ENCODE results near the gene GJB6.
A peak's percentile ranks its signal among the peaks of the same experiment; 100 is the strongest.

Gene GJB6

DNA sequence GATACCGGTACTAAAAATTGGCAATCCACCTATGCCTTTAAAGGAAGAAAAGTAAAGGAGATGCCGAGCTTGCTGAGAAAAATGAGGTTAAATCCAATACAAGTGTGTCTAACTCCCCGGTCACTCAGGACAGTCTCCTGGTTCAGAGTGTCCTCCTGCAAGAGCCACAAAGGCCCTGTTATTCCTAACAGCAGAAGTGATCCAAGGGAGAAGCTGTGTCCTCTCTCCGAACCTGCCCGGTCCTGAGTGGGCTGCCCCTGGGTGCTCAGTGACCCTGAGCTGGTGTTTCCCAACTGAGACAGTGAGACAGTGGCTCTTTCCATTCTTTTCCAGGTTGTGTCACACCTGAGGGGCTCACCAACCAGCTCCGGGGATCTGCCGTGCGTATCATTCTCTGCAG is 4.8 kb downstream of the GJB6 start:
- DNase-seq (ENCODE audit: low spot score), result no peak

DNA sequence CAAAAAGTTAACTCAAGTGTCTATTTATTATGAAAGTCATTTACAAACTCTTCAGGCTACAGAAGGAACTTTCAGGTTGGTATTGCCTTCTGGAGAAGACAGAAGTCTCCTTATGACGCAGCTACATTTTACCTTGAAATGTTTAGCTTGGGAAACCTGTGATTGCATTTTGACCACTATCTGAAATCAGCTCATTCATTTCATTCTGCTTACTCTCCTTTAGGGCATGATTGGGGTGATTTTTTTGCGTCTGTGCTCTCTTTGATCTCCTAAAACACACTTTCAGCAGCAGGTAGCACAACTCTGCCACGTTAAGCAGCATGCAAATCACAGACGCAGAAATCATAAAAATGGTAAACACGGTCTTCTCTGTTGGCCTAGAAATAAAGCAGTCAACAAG is 9.6 kb downstream of the GJB6 start:
- DNase-seq (ENCODE audit: low spot score), result no peak

DNA sequence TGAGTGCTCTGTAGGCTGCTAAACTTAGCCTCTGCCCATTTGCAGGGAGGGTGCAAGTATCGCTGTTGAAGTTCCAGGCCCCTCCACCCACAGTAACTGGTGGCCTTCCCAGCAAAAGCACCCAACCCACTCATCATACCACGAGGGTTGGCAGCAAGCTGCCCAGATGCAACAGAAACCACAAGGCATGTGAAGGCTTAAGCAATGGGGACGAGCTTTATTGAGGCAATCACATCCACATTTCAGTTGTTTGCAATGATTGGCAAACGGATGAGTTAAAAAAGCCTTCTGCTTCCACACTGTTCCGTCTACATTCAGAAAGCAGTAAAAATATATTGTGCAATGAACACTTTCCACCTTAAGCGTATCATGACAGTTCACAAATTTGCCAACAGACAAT is 10.3 kb downstream of the GJB6 start:
- DNase-seq (ENCODE audit: low spot score), result no peak

DNA sequence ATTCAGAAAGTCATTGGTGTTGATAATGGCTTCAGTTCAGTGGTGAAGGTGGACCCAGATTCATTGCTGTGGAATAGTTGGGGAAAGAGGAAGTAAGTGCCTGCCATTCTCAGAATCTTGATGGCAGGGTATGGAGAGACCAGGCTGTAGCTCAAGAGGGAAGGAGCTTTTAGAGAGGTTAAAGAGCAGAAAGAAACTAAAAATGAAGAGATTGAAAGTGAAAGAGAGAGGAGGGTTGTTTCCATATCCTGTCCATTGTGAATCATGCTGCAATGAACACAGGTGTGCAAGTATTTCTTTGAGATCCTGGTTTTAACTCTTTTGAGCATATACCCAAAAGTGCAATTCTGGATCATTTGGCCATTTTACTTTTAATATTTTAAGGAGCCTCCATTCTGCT is 12.5 kb downstream of the GJB6 start:
- DNase-seq (ENCODE audit: low spot score), result no peak

DNA sequence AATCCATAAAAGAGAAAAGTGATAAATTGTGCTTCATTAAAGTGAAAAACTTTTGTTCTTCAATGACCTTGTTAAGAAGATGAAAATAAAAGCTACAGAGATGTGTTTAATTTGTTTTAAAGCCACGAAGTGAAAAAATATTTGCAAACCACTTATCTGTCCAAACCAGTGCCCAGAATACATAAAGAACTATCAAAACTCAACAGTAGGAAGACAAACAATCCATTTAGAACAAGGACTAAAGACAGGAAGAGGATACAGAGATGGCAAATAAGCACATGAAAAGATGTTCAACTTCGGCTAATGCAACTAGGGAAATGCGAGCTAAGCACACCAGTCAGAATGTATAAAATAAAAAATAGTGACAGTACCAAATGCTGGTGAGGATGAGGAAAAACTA is 15.0 kb downstream of the GJB6 start:
- no peak for DNase-seq (ENCODE audit: low spot score)

DNA sequence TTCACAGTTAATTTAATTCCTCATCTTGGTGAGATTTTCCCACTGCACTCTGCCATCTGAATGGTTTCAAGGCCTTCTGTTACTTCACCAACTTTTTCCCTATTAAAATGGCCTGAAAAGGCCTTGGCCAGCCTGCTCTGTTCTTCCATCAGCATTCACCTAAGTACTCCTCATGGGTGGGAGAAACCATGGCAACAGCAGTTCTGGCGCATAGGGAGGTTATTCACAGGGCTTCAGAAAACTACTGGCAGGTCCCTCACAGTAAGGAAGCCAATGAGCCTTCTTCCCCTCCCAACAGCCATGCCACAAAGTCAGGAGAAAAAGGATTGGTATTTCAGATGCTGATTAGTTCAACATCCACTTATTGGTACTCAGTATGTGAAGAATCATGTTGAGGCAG is 22.2 kb downstream of the GJB6 start:
- DNase-seq (ENCODE audit: low spot score), result no peak

DNA sequence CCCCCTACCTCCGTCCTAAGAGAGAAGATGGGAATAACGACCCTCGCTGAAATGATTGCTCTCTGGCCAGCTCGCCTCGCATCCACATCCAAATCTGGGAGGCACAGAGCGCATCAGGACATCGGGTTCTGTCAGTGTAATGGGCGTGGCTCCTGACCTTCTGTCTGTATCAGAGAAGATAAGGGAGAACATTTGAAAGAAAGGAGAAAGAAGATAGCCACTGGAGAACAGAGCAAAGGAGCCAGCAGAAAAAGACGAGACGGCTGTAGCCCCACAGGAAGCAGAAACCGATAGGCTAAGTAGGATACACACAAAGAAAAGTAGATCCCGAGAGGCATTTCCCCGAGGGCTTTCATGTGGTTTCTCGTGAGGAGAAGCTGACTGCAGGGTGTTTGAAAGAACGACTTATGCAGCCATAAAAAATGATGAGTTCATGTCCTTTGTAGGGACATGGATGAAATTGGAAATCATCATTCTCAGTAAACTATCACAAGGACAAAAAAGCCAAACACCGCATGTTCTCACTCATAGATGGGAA is 25.4 kb downstream of the GJB6 start:
- DNase-seq (ENCODE audit: low spot score), result no peak

DNA sequence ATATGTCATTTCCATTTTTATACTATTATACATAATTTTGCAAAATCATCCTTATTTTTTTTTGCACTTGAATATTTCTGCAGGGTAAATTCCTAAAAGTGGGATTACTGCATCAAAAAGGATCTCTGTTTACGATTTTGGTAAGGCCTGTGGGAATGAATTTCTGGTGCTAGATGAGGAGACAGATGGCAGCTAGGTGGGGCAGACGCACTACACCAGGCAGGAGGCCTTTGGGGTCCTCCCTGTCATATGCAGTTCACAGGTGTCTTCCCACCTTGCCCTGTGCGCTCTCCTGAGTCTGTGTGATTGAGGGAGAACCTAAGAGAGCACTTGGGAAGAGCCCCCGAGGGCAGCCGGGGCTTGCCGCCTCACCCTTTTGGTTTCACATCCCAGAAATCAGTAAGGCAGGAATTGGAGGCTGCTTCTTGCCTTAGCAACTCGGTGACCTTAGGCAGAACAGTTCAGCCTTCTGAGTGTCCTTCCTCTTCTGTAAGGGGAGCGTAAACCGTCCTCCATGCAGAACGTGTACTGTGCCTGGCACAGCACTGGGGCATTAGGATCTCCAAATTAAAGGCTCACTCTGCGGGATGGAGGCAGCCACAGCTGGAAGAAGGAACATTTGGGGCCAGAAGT is 25.9 kb downstream of the GJB6 start:
- no peak for DNase-seq (ENCODE audit: low spot score)

DNA sequence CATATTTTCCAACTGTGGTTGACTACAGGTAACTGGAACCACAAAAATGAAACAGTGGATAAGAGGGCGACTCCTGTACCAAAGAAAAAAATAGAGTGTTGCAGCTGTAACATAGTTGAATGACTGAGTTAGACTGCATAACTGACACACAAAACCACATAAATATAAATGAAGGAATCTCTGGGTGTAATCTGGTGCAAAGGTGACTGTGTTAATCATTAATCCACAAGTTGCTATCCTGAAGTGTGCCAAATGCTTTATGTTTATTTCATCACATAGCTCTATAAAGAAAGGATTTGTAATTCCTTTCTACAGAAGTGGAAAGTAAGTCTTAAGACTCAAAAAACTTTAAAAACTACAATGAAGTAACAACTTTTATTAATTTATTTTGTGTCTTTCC is 33.3 kb downstream of the GJB6 start:
- DNase-seq (ENCODE audit: low spot score), result no peak

DNA sequence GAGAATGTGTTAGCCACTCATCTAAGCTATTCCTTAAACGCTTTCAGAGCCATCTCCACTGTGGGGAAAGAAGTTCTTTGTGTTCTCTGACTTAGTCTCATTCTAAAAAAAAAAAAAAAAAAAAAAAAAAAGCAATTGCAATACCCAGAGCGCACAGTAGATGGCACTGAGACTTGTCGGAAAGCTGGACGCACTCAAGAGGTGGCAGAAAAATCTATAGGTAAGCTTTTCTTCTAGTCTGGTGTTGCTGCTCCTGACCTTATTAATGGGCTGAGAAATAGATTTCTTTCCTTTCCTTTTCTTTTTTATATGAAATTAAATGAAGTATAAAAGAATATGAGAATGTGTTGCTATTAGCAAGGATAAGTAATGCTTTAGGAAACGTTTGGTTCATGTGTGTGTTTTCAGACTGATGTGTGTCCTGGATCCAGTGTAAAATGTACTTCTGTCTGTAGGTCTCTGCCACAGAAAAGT is 34.7 kb downstream of the GJB6 start:
- peak; percentile 66 for DNase-seq (ENCODE audit: low spot score)

DNA sequence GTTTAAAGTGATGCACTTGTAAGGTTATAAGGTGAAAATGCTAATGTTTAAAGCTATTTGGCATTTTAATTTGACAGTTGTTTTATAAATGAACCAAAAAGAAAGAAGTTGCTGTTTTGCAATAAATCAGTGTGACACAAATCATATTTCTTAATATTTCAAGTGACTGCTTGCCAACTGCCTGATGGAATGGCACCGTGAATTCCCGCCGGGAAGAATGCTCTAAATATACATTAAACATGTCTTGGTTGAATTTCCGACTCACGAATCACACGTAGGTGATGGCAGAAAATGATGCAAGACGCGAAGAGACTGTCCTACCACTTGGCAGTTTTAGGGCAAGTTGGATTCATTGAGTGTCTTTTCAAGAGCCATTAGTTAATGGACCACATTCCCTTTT is 36.3 kb downstream of the GJB6 start:
- no peak for DNase-seq (ENCODE audit: low spot score)

DNA sequence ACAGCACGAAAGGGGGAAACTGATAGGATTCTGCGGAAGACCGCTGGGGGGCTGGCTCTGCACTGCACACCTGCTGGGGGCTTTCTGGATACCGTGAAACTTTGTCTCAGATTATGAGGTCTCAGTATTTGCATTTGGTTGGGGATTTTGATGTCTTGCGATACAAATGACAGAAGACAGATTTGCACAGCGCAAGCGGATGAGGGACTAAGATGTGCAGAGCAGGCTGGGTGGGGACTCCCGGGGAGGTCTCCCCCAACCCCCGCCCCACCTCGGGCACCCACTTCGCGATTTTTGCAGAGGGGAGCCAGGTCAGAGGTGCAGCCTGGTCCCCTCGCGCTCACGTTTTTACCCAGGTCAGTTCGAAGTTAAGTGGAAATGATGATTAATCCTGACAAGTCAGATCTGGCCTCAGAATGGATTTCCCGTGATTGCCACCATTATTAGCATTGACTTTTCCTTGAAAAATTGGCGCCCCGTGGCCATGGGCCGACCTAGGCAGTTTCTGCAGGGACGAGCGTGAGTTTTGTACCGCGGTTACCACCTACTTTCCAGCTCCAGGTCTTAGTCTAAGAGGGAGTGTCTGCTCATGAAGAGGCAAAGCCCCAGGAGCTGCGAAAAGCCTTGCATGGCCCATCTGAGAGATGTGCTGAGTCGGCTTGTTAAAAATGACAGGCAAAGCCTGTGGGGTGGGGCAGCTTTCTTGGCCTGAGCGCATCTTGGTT is 38.0 kb downstream of the GJB6 start:
- DNase-seq (ENCODE audit: low spot score), result no peak

DNA sequence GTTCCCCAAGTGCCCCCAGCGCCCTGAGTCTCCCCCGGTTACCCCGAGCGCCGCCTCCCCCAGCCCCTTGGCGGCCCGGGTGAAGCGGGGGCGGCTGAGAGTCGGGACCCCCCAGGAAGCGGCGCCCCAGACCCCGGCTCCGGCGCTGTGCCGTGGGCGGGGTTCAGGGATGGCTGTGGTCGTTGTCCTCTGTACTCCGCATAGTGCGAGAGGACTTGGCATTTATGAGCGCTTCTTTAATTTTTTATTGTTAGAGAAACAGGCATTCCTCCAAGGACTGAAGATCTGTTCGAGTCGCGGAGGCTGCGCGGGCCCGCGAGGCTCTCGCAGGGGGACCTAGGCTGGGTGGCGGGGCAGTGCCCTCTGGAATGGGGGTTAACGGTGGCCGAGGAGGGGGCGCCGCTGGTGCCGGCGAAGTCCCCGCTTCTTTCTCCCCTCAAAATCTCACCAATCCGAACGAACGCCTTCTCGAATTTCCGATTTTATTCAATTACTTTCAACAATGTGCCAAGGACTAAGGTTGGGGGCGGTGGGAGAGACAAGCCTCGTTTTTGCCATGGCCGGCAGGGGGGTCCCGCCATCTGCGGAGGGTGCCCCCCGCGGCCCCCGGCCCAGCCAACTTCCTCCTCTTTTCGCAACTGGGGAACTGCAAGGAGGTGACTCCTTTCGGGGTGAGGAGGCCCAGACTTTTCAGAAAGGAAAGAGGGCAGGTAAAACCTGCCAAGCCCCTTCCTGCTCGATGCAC is 38.8 kb downstream of the GJB6 start:
- DNase-seq (ENCODE audit: low spot score), result no peak

DNA sequence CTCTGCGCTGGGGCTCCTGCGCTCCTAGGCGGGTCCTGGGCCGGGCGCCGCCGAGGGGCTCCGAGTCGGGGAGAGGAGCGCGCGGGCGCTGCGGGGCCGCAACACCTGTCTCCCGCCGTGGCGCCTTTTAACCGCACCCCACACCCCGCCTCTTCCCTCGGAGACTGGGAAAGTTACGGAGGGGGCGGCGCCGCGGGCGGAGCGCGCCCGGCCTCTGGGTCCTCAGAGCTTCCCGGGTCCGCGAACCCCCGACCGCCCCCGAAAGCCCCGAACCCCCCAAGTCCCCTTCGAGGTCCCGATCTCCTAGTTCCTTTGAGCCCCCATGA is 39.3 kb downstream of the GJB6 start, which contains the start of gene GJB2:
Gene GJB2, minus strand, starts transcription at position 103 of the 326 bp plus-strand sequence. CDS start 3,357 bp downstream, outside the sequence.
- DNase-seq (ENCODE audit: low spot score), result no peak

DNA sequence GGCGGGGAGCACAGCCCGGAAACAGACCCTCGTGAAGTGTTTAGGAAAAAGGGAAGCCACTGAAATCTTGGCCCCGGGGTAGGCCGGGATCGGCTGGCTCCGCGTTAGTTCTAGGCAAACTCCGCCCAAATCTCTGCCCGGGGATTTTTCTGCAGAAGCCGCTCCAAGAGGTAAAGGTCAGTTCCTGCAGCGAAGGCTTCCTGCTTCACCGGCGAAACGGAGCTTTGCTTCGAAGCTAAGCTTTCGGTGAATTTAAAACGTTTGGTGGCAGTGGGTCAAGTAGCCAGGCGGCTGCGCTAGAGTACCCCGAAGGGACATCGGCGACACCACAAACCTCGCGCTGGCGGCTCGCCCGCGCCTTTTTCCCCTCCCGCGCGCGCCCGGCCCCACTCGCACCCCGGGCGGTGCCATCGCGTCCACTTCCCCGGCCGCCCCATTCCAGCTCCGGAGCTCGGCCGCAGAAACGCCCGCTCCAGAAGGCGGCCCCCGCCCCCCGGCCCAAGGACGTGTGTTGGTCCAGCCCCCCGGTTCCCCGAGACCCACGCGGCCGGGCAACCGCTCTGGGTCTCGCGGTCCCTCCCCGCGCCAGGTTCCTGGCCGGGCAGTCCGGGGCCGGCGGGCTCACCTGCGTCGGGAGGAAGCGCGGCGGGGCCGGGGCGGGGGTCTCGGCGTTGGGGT is 39.8 kb downstream of the GJB6 start:
- no peak for DNase-seq (ENCODE audit: low spot score)

DNA sequence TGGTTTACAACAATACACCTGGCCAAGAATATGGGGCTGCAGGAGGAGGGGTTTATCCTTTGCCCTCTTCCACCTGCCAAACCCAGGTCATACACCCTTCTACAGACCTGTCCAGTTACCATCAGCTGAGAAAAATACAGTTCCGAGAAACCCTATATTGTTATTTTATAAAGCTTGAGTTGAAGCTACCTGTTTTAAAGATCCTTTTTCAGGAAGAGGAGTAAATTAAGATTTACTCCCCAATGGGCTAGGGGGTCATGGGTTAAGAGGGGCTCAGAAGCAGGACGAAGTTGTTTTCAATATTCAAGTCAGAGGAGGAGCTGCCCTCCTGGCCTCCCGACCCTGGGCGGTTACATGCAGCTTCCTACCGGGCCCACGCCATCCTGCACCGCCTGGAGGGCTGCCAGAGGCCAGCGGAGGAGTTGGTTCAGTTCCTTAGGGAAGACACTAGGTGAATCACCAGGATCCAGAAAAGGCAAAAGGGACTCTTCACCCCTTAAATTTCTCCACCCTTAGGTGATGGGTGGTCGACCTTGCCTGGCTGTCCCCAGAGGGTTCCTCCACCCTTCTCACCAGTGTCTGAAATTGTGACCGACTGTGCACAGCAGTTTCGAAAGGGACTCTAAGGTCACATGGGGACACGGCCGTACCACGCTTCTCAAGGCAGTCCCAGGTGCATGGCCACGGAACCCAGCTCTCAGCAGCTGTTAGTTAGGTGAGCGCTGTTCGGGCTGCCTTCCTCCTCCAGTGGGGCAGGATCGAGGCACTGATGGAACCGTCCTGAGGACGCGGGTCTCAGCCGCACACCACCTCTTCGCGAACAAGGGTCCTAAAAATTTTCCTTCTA is 40.6 kb downstream of the GJB6 start:
- no peak for DNase-seq (ENCODE audit: low spot score)

DNA sequence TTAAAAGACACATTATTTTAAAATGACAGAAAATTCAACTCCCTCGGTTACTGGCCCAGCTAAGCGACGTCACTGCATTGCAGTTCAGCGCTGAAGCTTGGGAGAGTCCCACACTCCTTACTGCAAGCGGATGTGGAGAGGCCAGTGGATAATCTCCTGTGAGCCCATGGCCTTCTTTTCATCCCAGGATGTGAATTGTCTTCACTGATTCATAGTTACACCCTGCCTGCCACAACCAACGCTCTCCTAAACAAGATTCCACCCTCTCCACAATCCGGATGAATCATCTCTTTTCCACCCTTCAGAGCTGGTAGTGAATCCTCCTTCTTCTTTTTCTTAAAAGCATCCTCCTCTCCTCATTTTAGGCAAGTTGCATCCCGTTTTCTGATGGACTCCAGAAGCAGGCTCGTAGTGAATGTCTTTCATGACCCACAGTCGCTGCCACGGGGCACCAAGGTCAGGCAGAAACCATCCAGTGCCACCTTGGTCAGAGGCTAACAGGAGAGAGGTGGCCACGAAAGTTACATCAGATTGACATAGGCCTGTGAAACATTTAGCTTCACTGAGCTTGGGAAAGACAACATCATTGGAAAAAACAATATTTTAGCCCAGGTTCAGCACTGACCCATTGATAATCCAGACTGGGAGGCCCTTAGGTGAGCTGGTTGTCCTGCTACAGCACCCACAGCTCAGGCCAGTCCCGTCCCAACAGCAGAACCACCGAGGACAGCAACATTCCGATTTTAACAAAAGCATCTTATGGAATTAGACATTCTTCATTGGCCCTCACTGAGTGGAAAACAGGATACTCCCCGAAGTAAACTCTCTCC is 41.4 kb downstream of the GJB6 start:
- DNase-seq (ENCODE audit: low spot score), result peak; percentile 53

DNA sequence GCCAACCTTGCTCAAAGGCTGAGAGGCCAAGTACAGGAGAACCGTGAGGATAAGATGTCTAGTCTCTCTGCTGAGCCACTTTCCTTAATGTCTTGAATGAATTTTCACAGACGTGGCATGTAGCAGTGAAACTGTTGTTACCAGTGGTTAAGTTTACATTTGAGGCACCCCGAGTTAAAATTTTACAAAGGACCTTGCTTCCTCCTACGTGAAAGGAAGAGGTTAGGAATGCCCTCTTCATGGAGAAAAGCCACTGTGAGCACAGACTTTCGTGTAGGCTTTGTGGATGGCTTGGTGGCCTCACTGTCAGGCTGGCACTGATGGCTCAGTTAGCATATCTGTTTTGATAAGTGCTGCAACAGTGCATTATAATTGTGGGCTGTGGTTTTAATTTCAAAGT is 42.0 kb downstream of the GJB6 start:
- no peak for DNase-seq (ENCODE audit: low spot score)

DNA sequence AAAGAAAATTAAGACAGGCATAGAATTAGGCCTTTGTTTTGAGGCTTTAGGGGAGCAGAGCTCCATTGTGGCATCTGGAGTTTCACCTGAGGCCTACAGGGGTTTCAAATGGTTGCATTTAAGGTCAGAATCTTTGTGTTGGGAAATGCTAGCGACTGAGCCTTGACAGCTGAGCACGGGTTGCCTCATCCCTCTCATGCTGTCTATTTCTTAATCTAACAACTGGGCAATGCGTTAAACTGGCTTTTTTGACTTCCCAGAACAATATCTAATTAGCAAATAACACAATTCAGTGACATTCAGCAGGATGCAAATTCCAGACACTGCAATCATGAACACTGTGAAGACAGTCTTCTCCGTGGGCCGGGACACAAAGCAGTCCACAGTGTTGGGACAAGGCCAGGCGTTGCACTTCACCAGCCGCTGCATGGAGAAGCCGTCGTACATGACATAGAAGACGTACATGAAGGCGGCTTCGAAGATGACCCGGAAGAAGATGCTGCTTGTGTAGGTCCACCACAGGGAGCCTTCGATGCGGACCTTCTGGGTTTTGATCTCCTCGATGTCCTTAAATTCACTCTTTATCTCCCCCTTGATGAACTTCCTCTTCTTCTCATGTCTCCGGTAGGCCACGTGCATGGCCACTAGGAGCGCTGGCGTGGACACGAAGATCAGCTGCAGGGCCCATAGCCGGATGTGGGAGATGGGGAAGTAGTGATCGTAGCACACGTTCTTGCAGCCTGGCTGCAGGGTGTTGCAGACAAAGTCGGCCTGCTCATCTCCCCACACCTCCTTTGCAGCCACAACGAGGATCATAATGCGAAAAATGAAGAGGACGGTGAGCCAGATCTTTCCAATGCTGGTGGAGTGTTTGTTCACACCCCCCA is 43.2 kb downstream of the GJB6 start:
- DNase-seq (ENCODE audit: low spot score), result no peak

DNA sequence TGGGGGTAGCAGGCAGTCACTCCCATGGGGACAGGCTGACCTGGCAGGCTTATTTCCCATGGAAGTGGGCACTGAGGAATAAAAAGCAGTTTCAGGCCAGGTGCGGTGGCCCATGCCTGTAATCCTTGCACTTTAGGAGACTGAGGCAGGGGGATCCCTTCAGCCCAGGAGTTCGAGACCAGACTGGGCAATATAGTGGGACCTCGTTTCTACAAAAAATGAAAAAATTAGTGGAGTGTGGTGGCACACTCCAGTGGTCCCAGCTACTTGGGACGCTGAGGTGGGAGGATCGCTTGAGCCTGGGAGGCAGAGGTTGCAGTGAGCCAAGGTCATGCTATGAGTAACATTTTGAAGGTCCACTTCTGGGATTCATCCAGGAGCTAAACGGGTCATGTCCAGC is 45.3 kb downstream of the GJB6 start:
- DNase-seq (ENCODE audit: low spot score), result no peak
